Measurements from ENCODE around the gene TRIM51G.
"Not testable (repeated sequence)": the region's sequence is repeated elsewhere in the genome, so short reads cannot be mapped to it uniquely, and the experiment has no call there.

The TRIM51G gene, protein sequence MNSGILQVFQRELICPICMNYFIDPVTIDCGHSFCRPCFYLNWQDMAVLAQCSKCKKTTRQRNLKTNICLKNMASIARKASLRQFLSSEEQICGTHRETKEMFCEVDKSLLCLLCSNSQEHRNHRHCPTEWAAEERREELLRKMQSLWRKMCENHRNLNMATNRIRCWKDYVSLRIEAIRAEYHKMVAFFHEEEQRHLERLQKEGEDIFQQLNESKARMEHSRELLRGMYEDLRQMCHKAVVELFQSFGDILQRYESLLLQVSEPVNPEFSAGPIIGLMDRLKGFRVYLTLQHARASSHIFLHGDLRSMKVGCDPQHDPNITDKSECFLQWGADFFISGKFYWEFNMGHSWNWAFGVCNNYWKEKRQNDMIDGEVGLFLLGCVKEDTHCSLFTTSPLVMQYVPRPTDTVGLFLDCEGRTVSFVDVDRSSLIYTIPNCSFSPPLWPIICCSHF

DNA sequence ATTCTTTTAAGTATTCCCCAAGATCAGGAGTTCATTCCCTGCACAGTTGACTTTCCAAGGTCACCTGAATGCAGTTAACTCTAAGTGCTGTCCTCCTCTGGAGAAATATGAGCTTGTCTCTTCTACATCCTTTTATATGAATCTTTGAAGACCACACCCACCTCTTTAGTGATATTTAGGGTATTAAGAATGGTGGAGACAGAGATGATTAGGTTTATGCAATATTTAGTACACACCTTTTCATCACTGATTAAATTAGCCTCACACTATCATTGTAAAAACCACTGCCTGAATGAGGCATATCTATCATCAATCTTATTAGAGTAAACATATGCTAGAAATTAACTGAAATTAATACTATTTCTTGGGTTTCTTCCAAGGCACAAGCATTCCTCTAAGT is at the start of gene TRIM51G:
Gene TRIM51G, minus strand, starts transcription at position 101 of the 400 bp plus-strand sequence. CDS start 2,190 bp downstream, outside the sequence.
- not testable (repeated sequence) for ATAC-seq, DNase-seq

GRCh38 chr11:49028523-49028922 is 44.8 kb upstream of the TRIM51G start, which contains the start of gene TRIM49B:
Gene TRIM49B, plus strand, starts transcription at chr11:49028823. Its CDS starts 2,777 bp downstream, at chr11:49031600.
- not testable (repeated sequence) for ATAC-seq, DNase-seq

- not testable (repeated sequence) for ATAC-seq, DNase-seq
These were observed 15.1 kb downstream of the TRIM51G start for GRCh38 chr11:48968592-48968991.

DNA sequence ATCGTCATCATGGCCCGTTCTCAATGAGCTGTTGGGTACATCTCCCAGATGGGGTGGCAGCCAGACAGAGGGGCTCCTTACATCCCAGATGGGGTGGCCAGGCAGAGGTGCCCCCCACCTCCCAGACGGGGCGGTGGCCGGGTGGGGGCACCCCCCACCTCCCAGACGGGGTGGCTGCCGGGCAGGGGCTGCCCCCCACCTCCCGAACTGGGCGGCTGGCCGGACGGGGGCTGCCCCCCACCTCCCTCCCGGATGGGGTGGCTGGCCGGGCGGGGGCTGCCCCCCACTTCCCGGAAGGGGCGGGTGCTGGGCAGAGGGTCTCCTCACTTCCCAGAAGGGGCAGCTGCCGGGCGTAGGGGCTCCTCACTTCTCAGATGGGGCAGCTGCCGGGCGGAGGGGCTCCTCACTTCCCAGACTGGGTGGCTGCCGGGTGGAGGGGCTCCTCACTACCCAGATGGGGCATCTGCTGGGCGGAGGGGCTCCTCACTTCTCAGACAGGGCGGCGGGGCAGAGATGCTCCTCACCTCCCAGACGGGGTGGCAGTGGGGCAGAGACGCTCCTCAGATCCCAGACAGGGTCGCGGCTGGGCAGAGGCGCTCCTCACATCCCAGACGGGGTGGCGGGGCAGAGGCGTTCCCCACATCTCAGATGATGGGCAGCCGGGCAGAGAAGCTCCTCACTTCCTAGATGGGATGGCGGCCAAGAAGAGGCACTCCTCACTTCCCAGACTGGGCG is 28.2 kb downstream of the TRIM51G start:
- not testable (repeated sequence) for DNase-seq, ATAC-seq

- ATAC-seq, DNase-seq: not testable (repeated sequence)
These were observed 37.9 kb downstream of the TRIM51G start for GRCh38 chr11:48945796-48946195.

Measured in stimulated activated naive CD8-positive, alpha-beta T cell treated with anti-CD3 and anti-CD28 coated beads, Interleukin-15, Interleukin-2, amounts not matched to agents 100 U/mL and 50 U/mL, for 24 hours (primary cell).